ENCODE results near the gene STAT2.

Gene STAT2

GRCh38 chr12:56334490-56334793 is 25.5 kb downstream of the STAT2 start:
- TF ChIP-seq EZH2phosphoT487 (IDR thresholded peaks at IDR 0.05; ENCODE audit: low read depth) (no peak), CTCF (IDR thresholded peaks at IDR 0.05; ENCODE audit: low read depth, low read length) (no peak)
- Histone ChIP-seq H3K4me2 (ENCODE audit: low read length) (peak overlapping the region; percentile 85), H3K9me3 (ENCODE audit: insufficient read depth, low read length) (no peaks in the 10 kb centered on the region), H3K4me3 (ENCODE audit: low read length) (peak overlapping the region; percentile 84), H2AFZ (ENCODE audit: low read depth, low read length) (no peak overlapping the region; the same call in 1 of the 2 replicates), H3K27me3 (ENCODE audit: low read depth, low read length) (no peaks in the 10 kb centered on the region), H3K27ac (ENCODE audit: low read length) (peak overlapping the region; percentile 89), H3K79me2 (ENCODE audit: low read length) (peaks cover 11% of the 10 kb centered on the region), H3K36me3 (replicated peaks; ENCODE audit: low read depth, low read length) (no peaks in the 10 kb centered on the region), H3K9ac (ENCODE audit: low read length) (peak overlapping the region; percentile 98), H3K4me1 (ENCODE audit: low read length) (peaks cover 44% of the 10 kb centered on the region), H4K20me1 (ENCODE audit: insufficient read depth, low read length) (no peaks in the 10 kb centered on the region)

GRCh38 chr12:56333679-56334489 is 26.0 kb downstream of the STAT2 start, which contains the start of gene PAN2:
TSS of gene PAN2 (minus strand) at chr12:56334000. CDS start at chr12:56333094, 906 bp downstream.
- peaks cover 41% of the 10 kb centered on the region for H3K4me1 ChIP-seq (ENCODE audit: low read length)
- peak within 1 kb of the TSS; percentile 52 for H2AFZ ChIP-seq (ENCODE audit: low read depth, low read length)
- H3K36me3 ChIP-seq (replicated peaks; ENCODE audit: low read depth, low read length): no peaks in the 10 kb centered on the region
- H3K27ac ChIP-seq (ENCODE audit: low read length): peak within 1 kb of the TSS; percentile 89
- no peaks in the 10 kb centered on the region for H3K27me3 ChIP-seq (ENCODE audit: low read depth, low read length)
- peak within 1 kb of the TSS; percentile 84 for H3K4me3 ChIP-seq (ENCODE audit: low read length)
- no peaks in the 10 kb centered on the region for H4K20me1 ChIP-seq (ENCODE audit: insufficient read depth, low read length)
- H3K79me2 ChIP-seq (ENCODE audit: low read length): peaks cover 11% of the 10 kb centered on the region
- no peak for TF ChIP-seq EZH2phosphoT487 (IDR thresholded peaks at IDR 0.05; ENCODE audit: low read depth)
- TF ChIP-seq CTCF (IDR thresholded peaks at IDR 0.05; ENCODE audit: low read depth, low read length): peak; percentile 52
- H3K9me3 ChIP-seq (ENCODE audit: insufficient read depth, low read length): no peaks in the 10 kb centered on the region
- peak within 1 kb of the TSS; percentile 97 for H3K4me2 ChIP-seq (ENCODE audit: low read length)
- peak within 1 kb of the TSS; percentile 98 for H3K9ac ChIP-seq (ENCODE audit: low read length)

GRCh38 chr12:56333197-56333678 is 26.7 kb downstream of the STAT2 start:
- H3K79me2 ChIP-seq (ENCODE audit: low read length): peaks cover 11% of the 10 kb centered on the region
- H2AFZ ChIP-seq (ENCODE audit: low read depth, low read length): peak overlapping the region; percentile 52
- H3K4me3 ChIP-seq (ENCODE audit: low read length): peak overlapping the region; percentile 84
- no peak for TF ChIP-seq CTCF (IDR thresholded peaks at IDR 0.05; ENCODE audit: low read depth, low read length)
- no peak for TF ChIP-seq EZH2phosphoT487 (IDR thresholded peaks at IDR 0.05; ENCODE audit: low read depth)
- H3K36me3 ChIP-seq (replicated peaks; ENCODE audit: low read depth, low read length): no peaks in the 10 kb centered on the region
- H3K27ac ChIP-seq (ENCODE audit: low read length): peak overlapping the region; percentile 89
- H3K4me1 ChIP-seq (ENCODE audit: low read length): peaks cover 35% of the 10 kb centered on the region
- H3K9ac ChIP-seq (ENCODE audit: low read length): peak overlapping the region; percentile 96
- H3K4me2 ChIP-seq (ENCODE audit: low read length): peak overlapping the region; percentile 97
- H4K20me1 ChIP-seq (ENCODE audit: insufficient read depth, low read length): no peaks in the 10 kb centered on the region
- no peaks in the 10 kb centered on the region for H3K27me3 ChIP-seq (ENCODE audit: low read depth, low read length)
- no peaks in the 10 kb centered on the region for H3K9me3 ChIP-seq (ENCODE audit: insufficient read depth, low read length)

GRCh38 chr12:56332512-56333196 is 27.3 kb downstream of the STAT2 start:
- no peak overlapping the region for H2AFZ ChIP-seq (ENCODE audit: low read depth, low read length)

More at GRCh38 chr12:56332512-56333196, 27.3 kb downstream of the STAT2 start:
- Histone ChIP-seq H3K4me2 (ENCODE audit: low read length) (peak overlapping the region; percentile 97), H3K27me3 (ENCODE audit: low read depth, low read length) (no peaks in the 10 kb centered on the region), H4K20me1 (ENCODE audit: insufficient read depth, low read length) (no peaks in the 10 kb centered on the region), H3K27ac (ENCODE audit: low read length) (peak overlapping the region; percentile 89), H3K4me1 (ENCODE audit: low read length) (peaks cover 29% of the 10 kb centered on the region), H3K9ac (ENCODE audit: low read length) (peak overlapping the region; percentile 96), H3K79me2 (ENCODE audit: low read length) (peaks cover 11% of the 10 kb centered on the region), H3K9me3 (ENCODE audit: insufficient read depth, low read length) (no peaks in the 10 kb centered on the region), H3K36me3 (replicated peaks; ENCODE audit: low read depth, low read length) (no peaks in the 10 kb centered on the region), H3K4me3 (ENCODE audit: low read length) (peak overlapping the region; percentile 84)
- TF ChIP-seq EZH2phosphoT487 (IDR thresholded peaks at IDR 0.05; ENCODE audit: low read depth) (no peak), CTCF (IDR thresholded peaks at IDR 0.05; ENCODE audit: low read depth, low read length) (no peak)
